Measurements from ENCODE around the gene HNRNPUL2. TPM values are rescaled to one million over a fixed set of nuclear protein-coding genes. Genes with fewer than 3 reads are reported as not detected.

Gene HNRNPUL2
- polyA plus RNA-seq, 2 donors = 27.5 to 27.9 TPM

- H3K27me3 ChIP-seq (ENCODE audit: control insufficient read depth in 1 of 2, insufficient read depth in 2 of 2, low read length in 2 of 2) = no peaks in the 10 kb centered on the region
- H3K36me3 ChIP-seq (ENCODE audit: control insufficient read depth in 2 of 2, insufficient read depth in 2 of 2, low read length in 1 of 2) = peaks cover 5 to 26% of the 10 kb centered on the region in 2 donors
- no peaks in the 10 kb centered on the region for H3K9me3 ChIP-seq (ENCODE audit: control insufficient read depth in 2 of 2, insufficient read depth in 1 of 2, low read depth in 1 of 2, low read length in 1 of 2)
- H3K27ac ChIP-seq (ENCODE audit: low read depth in 2 of 2, low read length in 1 of 2) = peak within 1 kb of the TSS; percentile 40 to 76
- H3K4me1 ChIP-seq (ENCODE audit: control insufficient read depth in 2 of 2, insufficient read depth in 2 of 2, low read length in 1 of 2) = no peaks in the 10 kb centered on the region
- H3K4me3 ChIP-seq (ENCODE audit: low read depth in 1 of 2, low read length in 2 of 2) = no peak within 1 kb of the TSS
- WGBS, 2 donors = 27 to 29% methylated on average over 11 of the region's 11 CpGs
Observed at GRCh38 chr11:62689421-62690183, 37.7 kb downstream of the HNRNPUL2 start, which contains the start of gene LRRN4CL. Gene LRRN4CL (minus strand): TSS chr11:62689530. CDS start chr11:62688508, 1,022 bp downstream.

- Histone ChIP-seq H3K27me3 (ENCODE audit: control insufficient read depth in 1 of 2, insufficient read depth in 2 of 2, low read length in 2 of 2) (no peaks in the 10 kb centered on the region), H3K4me1 (ENCODE audit: control insufficient read depth in 2 of 2, insufficient read depth in 2 of 2, low read length in 1 of 2) (no peaks in the 10 kb centered on the region), H3K9me3 (ENCODE audit: control insufficient read depth in 2 of 2, insufficient read depth in 1 of 2, low read depth in 1 of 2, low read length in 1 of 2) (no peaks in the 10 kb centered on the region), H3K4me3 (ENCODE audit: low read depth in 1 of 2, low read length in 2 of 2) (no peak overlapping the region), H3K27ac (ENCODE audit: low read depth in 2 of 2, low read length in 1 of 2) (peak overlapping the region in 1 of 2 donors; percentile 13), H3K36me3 (ENCODE audit: control insufficient read depth in 2 of 2, insufficient read depth in 2 of 2, low read length in 1 of 2) (peaks cover 5 to 26% of the 10 kb centered on the region in 2 donors)
- WGBS, 2 donors = 41 to 50% methylated on average over 1 of the region's 1 CpG
Observed at GRCh38 chr11:62688491-62688890, 38.8 kb downstream of the HNRNPUL2 start.

GRCh38 chr11:62687508-62688396 lies 39.5 kb downstream of the HNRNPUL2 start:
- WGBS, 2 donors = 41 to 51% methylated on average over 74 of the region's 74 CpGs
- H3K9me3 ChIP-seq (ENCODE audit: control insufficient read depth in 2 of 2, insufficient read depth in 1 of 2, low read depth in 1 of 2, low read length in 1 of 2) = no peaks in the 10 kb centered on the region
- H3K27me3 ChIP-seq (ENCODE audit: control insufficient read depth in 1 of 2, insufficient read depth in 2 of 2, low read length in 2 of 2) = no peaks in the 10 kb centered on the region
- H3K36me3 ChIP-seq (ENCODE audit: control insufficient read depth in 2 of 2, insufficient read depth in 2 of 2, low read length in 1 of 2) = peaks cover 5 to 24% of the 10 kb centered on the region in 2 donors
- H3K27ac ChIP-seq (ENCODE audit: low read depth in 2 of 2, low read length in 1 of 2) = peak overlapping the region in 1 of 2 donors; percentile 13
- H3K4me3 ChIP-seq (ENCODE audit: low read depth in 1 of 2, low read length in 2 of 2) = peak overlapping the region in 1 of 2 donors; percentile 15
- no peaks in the 10 kb centered on the region for H3K4me1 ChIP-seq (ENCODE audit: control insufficient read depth in 2 of 2, insufficient read depth in 2 of 2, low read length in 1 of 2)

GRCh38 chr11:62682518-62682917 lies 44.7 kb downstream of the HNRNPUL2 start:
- Histone ChIP-seq H3K27me3 (ENCODE audit: control insufficient read depth in 1 of 2, insufficient read depth in 2 of 2, low read length in 2 of 2) (no peaks in the 10 kb centered on the region), H3K9me3 (ENCODE audit: control insufficient read depth in 2 of 2, insufficient read depth in 1 of 2, low read depth in 1 of 2, low read length in 1 of 2) (no peaks in the 10 kb centered on the region), H3K4me1 (ENCODE audit: control insufficient read depth in 2 of 2, insufficient read depth in 2 of 2, low read length in 1 of 2) (peaks cover 0 to 2% of the 10 kb centered on the region in 2 donors), H3K27ac (ENCODE audit: low read depth in 2 of 2, low read length in 1 of 2) (no peak overlapping the region), H3K36me3 (ENCODE audit: control insufficient read depth in 2 of 2, insufficient read depth in 2 of 2, low read length in 1 of 2) (peaks cover 0 to 4% of the 10 kb centered on the region in 2 donors), H3K4me3 (ENCODE audit: low read depth in 1 of 2, low read length in 2 of 2) (no peak overlapping the region)
- WGBS, 2 donors = 80% methylated on average over 7 of the region's 7 CpGs

- Histone ChIP-seq H3K4me1 (ENCODE audit: control insufficient read depth in 2 of 2, insufficient read depth in 2 of 2, low read length in 1 of 2) (peaks cover 0 to 2% of the 10 kb centered on the region in 2 donors), H3K27ac (ENCODE audit: low read depth in 2 of 2, low read length in 1 of 2) (peak overlapping the region; percentile 22 to 64), H3K4me3 (ENCODE audit: low read depth in 1 of 2, low read length in 2 of 2) (no peak overlapping the region), H3K9me3 (ENCODE audit: control insufficient read depth in 2 of 2, insufficient read depth in 1 of 2, low read depth in 1 of 2, low read length in 1 of 2) (no peaks in the 10 kb centered on the region), H3K36me3 (ENCODE audit: control insufficient read depth in 2 of 2, insufficient read depth in 2 of 2, low read length in 1 of 2) (peaks cover 3 to 14% of the 10 kb centered on the region in 2 donors), H3K27me3 (ENCODE audit: control insufficient read depth in 1 of 2, insufficient read depth in 2 of 2, low read length in 2 of 2) (no peaks in the 10 kb centered on the region)
- 35 to 49% methylated on average over 4 of the region's 4 CpGs for WGBS, 2 donors
Observed at GRCh38 chr11:62680825-62681240, 46.4 kb downstream of the HNRNPUL2 start.

GRCh38 chr11:62678770-62679696 lies 48.2 kb downstream of the HNRNPUL2 start, which contains the start of gene UBXN1:
Gene UBXN1 (minus strand): TSS chr11:62679073. CDS start chr11:62678923, 150 bp downstream.
- no peaks in the 10 kb centered on the region for H3K27me3 ChIP-seq (ENCODE audit: control insufficient read depth in 1 of 2, insufficient read depth in 2 of 2, low read length in 2 of 2)
- H3K27ac ChIP-seq (ENCODE audit: low read depth in 2 of 2, low read length in 1 of 2) = peak within 1 kb of the TSS; percentile 81 to 96
- H3K4me1 ChIP-seq (ENCODE audit: control insufficient read depth in 2 of 2, insufficient read depth in 2 of 2, low read length in 1 of 2) = peaks cover 0 to 2% of the 10 kb centered on the region in 2 donors
- peak within 1 kb of the TSS; percentile 93 to 99 for H3K4me3 ChIP-seq (ENCODE audit: low read depth in 1 of 2, low read length in 2 of 2)
- peaks cover 3 to 14% of the 10 kb centered on the region in 2 donors for H3K36me3 ChIP-seq (ENCODE audit: control insufficient read depth in 2 of 2, insufficient read depth in 2 of 2, low read length in 1 of 2)
- no peaks in the 10 kb centered on the region for H3K9me3 ChIP-seq (ENCODE audit: control insufficient read depth in 2 of 2, insufficient read depth in 1 of 2, low read depth in 1 of 2, low read length in 1 of 2)
- 5% methylated on average over 55 of the region's 55 CpGs for WGBS, 2 donors

GRCh38 chr11:62678433-62678769 lies 48.9 kb downstream of the HNRNPUL2 start:
- WGBS, 2 donors = 2 to 3% methylated on average over 16 of the region's 16 CpGs
- H3K4me3 ChIP-seq (ENCODE audit: low read depth in 1 of 2, low read length in 2 of 2) = peak overlapping the region; percentile 93 to 99
- peak overlapping the region; percentile 81 to 96 for H3K27ac ChIP-seq (ENCODE audit: low read depth in 2 of 2, low read length in 1 of 2)
- no peaks in the 10 kb centered on the region for H3K9me3 ChIP-seq (ENCODE audit: control insufficient read depth in 2 of 2, insufficient read depth in 1 of 2, low read depth in 1 of 2, low read length in 1 of 2)
- no peaks in the 10 kb centered on the region for H3K27me3 ChIP-seq (ENCODE audit: control insufficient read depth in 1 of 2, insufficient read depth in 2 of 2, low read length in 2 of 2)
- peaks cover 3 to 14% of the 10 kb centered on the region in 2 donors for H3K36me3 ChIP-seq (ENCODE audit: control insufficient read depth in 2 of 2, insufficient read depth in 2 of 2, low read length in 1 of 2)
- peaks cover 0 to 2% of the 10 kb centered on the region in 2 donors for H3K4me1 ChIP-seq (ENCODE audit: control insufficient read depth in 2 of 2, insufficient read depth in 2 of 2, low read length in 1 of 2)

GRCh38 chr11:62677714-62678113 lies 49.5 kb downstream of the HNRNPUL2 start:
- Histone ChIP-seq H3K4me3 (ENCODE audit: low read depth in 1 of 2, low read length in 2 of 2) (peak overlapping the region; percentile 93 to 99), H3K27ac (ENCODE audit: low read depth in 2 of 2, low read length in 1 of 2) (peak overlapping the region in 1 of 2 donors; percentile 81), H3K4me1 (ENCODE audit: control insufficient read depth in 2 of 2, insufficient read depth in 2 of 2, low read length in 1 of 2) (peaks cover 0 to 3% of the 10 kb centered on the region in 2 donors), H3K27me3 (ENCODE audit: control insufficient read depth in 1 of 2, insufficient read depth in 2 of 2, low read length in 2 of 2) (no peaks in the 10 kb centered on the region), H3K36me3 (ENCODE audit: control insufficient read depth in 2 of 2, insufficient read depth in 2 of 2, low read length in 1 of 2) (peaks cover 3 to 14% of the 10 kb centered on the region in 2 donors), H3K9me3 (ENCODE audit: control insufficient read depth in 2 of 2, insufficient read depth in 1 of 2, low read depth in 1 of 2, low read length in 1 of 2) (no peaks in the 10 kb centered on the region)
- WGBS, 2 donors = 72 to 76% methylated on average over 15 of the region's 15 CpGs
